Esophagus squamous epithelium (tissue), 4 donors: ENCODE data around the gene ZBTB17.

Source experiments
- POLR2A ChIP-seq, 4 donors: fragments of 450-650 bp; IDR thresholded peaks; one replicate each; pipeline ENCODE4 v1.6.1; 2017; ENCODE audit warnings: antibody characterized with exemption in 4 of 4, mild to moderate bottlenecking in 4 of 4, moderate library complexity in 3 of 4
- TF ChIP-seq, protein P1 (sequence below), 6 experiments: fragments of 450-650 bp in 4 of 6; fragments of 200-600 bp in 2 of 6; sonication (generic) in 2 of 6; IDR thresholded peaks; one replicate each; pipeline ENCODE4 v1.5.1; 2016 to 2019; ENCODE audit warnings: antibody characterized with exemption in 6 of 6, mild to moderate bottlenecking in 4 of 6, moderate library complexity in 4 of 6

DNA sequence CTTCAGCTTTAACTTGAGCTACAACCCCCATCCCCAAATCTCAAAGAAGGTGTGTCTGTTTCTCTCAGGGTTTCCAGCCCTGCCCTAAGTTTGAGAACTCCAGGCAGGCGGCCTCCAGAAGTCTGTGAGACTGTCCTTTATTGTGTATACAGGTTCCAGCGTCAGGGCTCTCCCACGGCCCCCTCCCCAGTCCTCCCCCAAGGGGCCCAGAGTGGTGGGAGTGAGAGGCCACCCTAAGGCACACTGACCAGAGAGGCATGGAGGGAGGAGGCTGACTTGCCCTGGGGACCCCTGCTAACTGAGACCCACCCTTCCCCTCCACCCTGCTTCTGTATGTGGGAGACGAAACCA is 38.0 kb upstream of the ZBTB17 start:
- TF ChIP-seq, protein P1, sequence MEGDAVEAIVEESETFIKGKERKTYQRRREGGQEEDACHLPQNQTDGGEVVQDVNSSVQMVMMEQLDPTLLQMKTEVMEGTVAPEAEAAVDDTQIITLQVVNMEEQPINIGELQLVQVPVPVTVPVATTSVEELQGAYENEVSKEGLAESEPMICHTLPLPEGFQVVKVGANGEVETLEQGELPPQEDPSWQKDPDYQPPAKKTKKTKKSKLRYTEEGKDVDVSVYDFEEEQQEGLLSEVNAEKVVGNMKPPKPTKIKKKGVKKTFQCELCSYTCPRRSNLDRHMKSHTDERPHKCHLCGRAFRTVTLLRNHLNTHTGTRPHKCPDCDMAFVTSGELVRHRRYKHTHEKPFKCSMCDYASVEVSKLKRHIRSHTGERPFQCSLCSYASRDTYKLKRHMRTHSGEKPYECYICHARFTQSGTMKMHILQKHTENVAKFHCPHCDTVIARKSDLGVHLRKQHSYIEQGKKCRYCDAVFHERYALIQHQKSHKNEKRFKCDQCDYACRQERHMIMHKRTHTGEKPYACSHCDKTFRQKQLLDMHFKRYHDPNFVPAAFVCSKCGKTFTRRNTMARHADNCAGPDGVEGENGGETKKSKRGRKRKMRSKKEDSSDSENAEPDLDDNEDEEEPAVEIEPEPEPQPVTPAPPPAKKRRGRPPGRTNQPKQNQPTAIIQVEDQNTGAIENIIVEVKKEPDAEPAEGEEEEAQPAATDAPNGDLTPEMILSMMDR (IDR thresholded peaks at IDR 0.05): no peak
- no peak for TF ChIP-seq POLR2A (IDR thresholded peaks at IDR 0.05)
